HCT116 (cell line): ENCODE results near the gene FAM193A. TPM values are rescaled to one million over a fixed set of nuclear protein-coding genes. Genes with fewer than 3 reads are reported as not detected.

ENCODE experiments used
- ATAC-seq: fragments of 200-7000 bp; cut with Tn5 transposase; 2 replicates; pipeline ENCODE4 v1.9.1; 2020; ENCODE audit warnings: mild to moderate bottlenecking, moderate library complexity
- BruUV-seq: library from RNA; stranded (reverse); fragments of 400-500 nt; replicated peaks from 2 replicates; lab custom pipeline; 2021; lab: Mats Ljungman, UMichigan
- CTCF ChIA-PET: fragments of 300-600 bp; sonication (Branson Sonifier 250); formaldehyde crosslinking; loops from one replicate; lab custom pipeline; 2021; ENCODE audit warnings: antibody characterized with exemption; lab: Charles Lee
- POLR2A ChIA-PET: fragments of 300-600, 350-600 bp; sonication (Branson Sonifier 250); formaldehyde crosslinking; loops from one replicate; lab custom pipeline; 2021; ENCODE audit warnings: antibody characterized with exemption; lab: Charles Lee
- RAD21 ChIA-PET, 2 experiments: fragments of 300-600 bp; sonication (Branson Sonifier 250); formaldehyde crosslinking; loops; one replicate each; lab custom pipeline; 2023; ENCODE audit warnings: low total read pairs in 2 of 2; ENCODE audit not compliant: uncharacterized antibody in 2 of 2, unreplicated experiment in 2 of 2, low non-redundant PET in 1 of 2; lab: Charles Lee
- DNase-seq: peaks from one replicate; pipeline ENCODE4 v3.0.0-alpha.2; 2010; ENCODE audit warnings: low read depth, low spot score
- H2AFZ ChIP-seq: fragments of 200-600 bp; shearing (Covaris generic), sonication (generic); 2 replicates; pipeline ENCODE4 v1.6.1; 2017; ENCODE audit warnings: low read depth, mixed run types, mixed read lengths, antibody characterized with exemption, low read length; ENCODE audit not compliant: poor library complexity, severe bottlenecking
- H3K27ac ChIP-seq: 2 replicates; pipeline ENCODE4 v1.5.1; 2012; ENCODE audit warnings: low read depth, low read length
- H3K27me3 ChIP-seq: fragments of 200-600 bp; sonication (generic); 2 replicates; pipeline ENCODE4 v1.6.1; 2016; ENCODE audit warnings: mixed run types, low read length, mixed read lengths; ENCODE audit not compliant: insufficient read depth
- H3K36me3 ChIP-seq, 2 experiments: fragments of 200-500 bp in 1 of 2; fragments of 200-600 bp in 1 of 2; sonication (Bioruptor generic) in 1 of 2; sonication (generic) in 1 of 2; 2 replicates each; pipeline versions ENCODE4 v1.5.1 to v1.6.1; 2014 to 2016; ENCODE audit warnings: low read length in 2 of 2, inconsistent platforms in 1 of 2, mixed read lengths in 1 of 2, mixed run types in 1 of 2; ENCODE audit not compliant: insufficient read depth in 2 of 2, control insufficient read depth in 1 of 2
- H3K4me1 ChIP-seq, 2 experiments: fragments of 200-600 bp in 1 of 2; sonication (generic) in 1 of 2; 2 replicates each; pipeline versions ENCODE4 v1.5.1 to v1.6.1; 2012 to 2017; ENCODE audit warnings: low read length in 2 of 2, inconsistent platforms in 1 of 2, mild to moderate bottlenecking in 1 of 2, mixed read lengths in 1 of 2, mixed run types in 1 of 2, moderate library complexity in 1 of 2; ENCODE audit not compliant: insufficient read depth in 2 of 2, control insufficient read depth in 1 of 2
- H3K4me2 ChIP-seq: fragments of 200-600 bp; sonication (generic); 2 replicates; pipeline ENCODE4 v1.6.1; 2017; ENCODE audit warnings: mixed run types, low read length, mixed read lengths
- H3K4me3 ChIP-seq, 2 experiments: fragments of 200-600 bp in 1 of 2; sonication (generic) in 1 of 2; replicated peaks in 1 of 2; 2 replicates each; pipeline ENCODE4 v1.5.1; 2011 to 2016; ENCODE audit warnings: low read length in 2 of 2, control low read depth in 1 of 2, low read depth in 1 of 2, mild to moderate bottlenecking in 1 of 2, mixed read lengths in 1 of 2, mixed run types in 1 of 2
- H3K79me2 ChIP-seq: fragments of 200-600 bp; sonication (generic); 2 replicates; pipeline ENCODE4 v1.6.1; 2017; ENCODE audit warnings: mild to moderate bottlenecking, mixed run types, low read length, moderate library complexity, mixed read lengths; ENCODE audit not compliant: insufficient read depth
- H3K9ac ChIP-seq: fragments of 200-600 bp; sonication (generic); 2 replicates; pipeline ENCODE4 v1.6.1; 2016; ENCODE audit warnings: low read length, mixed read lengths
- H3K9me2 ChIP-seq: fragments of 200-600 bp; sonication (generic), shearing (Covaris generic); 2 replicates; pipeline ENCODE4 v1.6.1; 2017; ENCODE audit warnings: mixed run types, mild to moderate bottlenecking, moderate library complexity; ENCODE audit not compliant: insufficient read depth
- H3K9me3 ChIP-seq, 2 experiments: fragments of 200-500 bp in 1 of 2; fragments of 200-600 bp in 1 of 2; sonication (Bioruptor generic) in 1 of 2; sonication (generic) in 1 of 2; 2 replicates each; pipeline ENCODE4 v1.6.1; 2014 to 2017; ENCODE audit warnings: low read length in 2 of 2, mixed read lengths in 2 of 2, inconsistent platforms in 1 of 2, low read depth in 1 of 2, mild to moderate bottlenecking in 1 of 2, mixed run types in 1 of 2, moderate library complexity in 1 of 2; ENCODE audit not compliant: control insufficient read depth in 1 of 2, insufficient read depth in 1 of 2
- H4K20me1 ChIP-seq: fragments of 200-600 bp; sonication (generic), shearing (Covaris generic); 2 replicates; pipeline ENCODE4 v1.6.1; 2017; ENCODE audit warnings: mixed run types, mild to moderate bottlenecking, moderate library complexity; ENCODE audit not compliant: insufficient read depth
- CEBPB ChIP-seq: IDR thresholded peaks from 2 replicates; pipeline ENCODE4 v1.6.1; 2012; ENCODE audit warnings: low read depth
- CTCF ChIP-seq, 3 experiments: fragments of 200-600 bp in 1 of 3; sonication (generic) in 1 of 3; IDR thresholded peaks in 2 of 3; conservative IDR thresholded peaks in 1 of 3; 2 replicates each; pipeline ENCODE4 v1.5.1; 2012 to 2017; ENCODE audit warnings: low read depth in 2 of 3, low read length in 2 of 3, antibody characterized with exemption in 1 of 3, borderline replicate concordance in 1 of 3, control low read depth in 1 of 3, mild to moderate bottlenecking in 1 of 3, mixed read lengths in 1 of 3, mixed run types in 1 of 3, moderate library complexity in 1 of 3; ENCODE audit not compliant: insufficient read depth in 1 of 3
- EZH2 ChIP-seq: fragments of 200-600 bp; sonication (generic); IDR thresholded peaks from 2 replicates; pipeline ENCODE4 v1.6.1; 2017; ENCODE audit warnings: antibody characterized with exemption, mixed run types
- FOSL1 ChIP-seq: IDR thresholded peaks from 2 replicates; pipeline ENCODE4 v1.6.1; 2012; ENCODE audit warnings: low read depth
- POLR2AphosphoS5 ChIP-seq: IDR thresholded peaks from 2 replicates; pipeline ENCODE4 v1.6.1; 2011; ENCODE audit warnings: mild to moderate bottlenecking, low read depth, low read length, moderate library complexity
- REST ChIP-seq: IDR thresholded peaks from 2 replicates; pipeline ENCODE4 v1.6.1; 2012; ENCODE audit warnings: low read depth
- SRF ChIP-seq: IDR thresholded peaks from 2 replicates; pipeline ENCODE4 v1.6.1; 2012; ENCODE audit warnings: low read depth
- TCF7L2 ChIP-seq: IDR thresholded peaks from 2 replicates; pipeline ENCODE4 v1.7.0; 2011; ENCODE audit warnings: borderline replicate concordance, inconsistent platforms; ENCODE audit not compliant: insufficient read depth, insufficient read length; ENCODE audit errors: extremely low read depth
- YY1 ChIP-seq: IDR thresholded peaks from 2 replicates; pipeline ENCODE4 v1.6.1; 2011; ENCODE audit warnings: low read length, low read depth, moderate library complexity, mild to moderate bottlenecking; ENCODE audit not compliant: insufficient replicate concordance; ENCODE audit errors: extremely low read depth
- ZNF274 ChIP-seq: fragments of 200-500 bp; sonication (Bioruptor generic); IDR thresholded peaks from 2 replicates; pipeline ENCODE4 v1.6.1; 2014; ENCODE audit warnings: mild to moderate bottlenecking, low read depth, low read length, inconsistent platforms
- intact Hi-C: fragments of 100-400 bp; cut with micrococcal nuclease; formaldehyde crosslinking; loops from 2 replicates; pipeline ENCODE4 v1.10.0; 2022
- total RNA-seq: library from RNA; stranded (reverse); gene quantifications from one replicate; pipeline ENCODE4 v1.2.1, GENCODE V29; 2021; ENCODE audit not compliant: unreplicated experiment

FAM193A gene
- total RNA-seq, 1 experiment from 2014 or later: 15.7 TPM

GRCh38 chr4:2623442-2623841 is 87.0 kb downstream of the FAM193A start:
- Histone ChIP-seq H3K4me2 (no peak overlapping the region), H3K36me3 (peaks cover 5 to 7% of the 10 kb centered on the region in 2 experiments; a peak in 2 of 4 replicates), H3K27ac (no peak overlapping the region), H3K9ac (no peak overlapping the region), H2AFZ (no peak overlapping the region), H3K9me3 (no peaks in the 10 kb centered on the region), H3K9me2 (no peaks in the 10 kb centered on the region), H3K4me1 (no peaks in the 10 kb centered on the region), H3K27me3 (no peaks in the 10 kb centered on the region), H4K20me1 (no peaks in the 10 kb centered on the region), H3K79me2 (peaks cover 65% of the 10 kb centered on the region), H3K4me3 (no peak overlapping the region)
- TF ChIP-seq SRF (no peak), POLR2AphosphoS5 (no peak), FOSL1 (no peak), TCF7L2 (no peak), YY1 (no peak), CTCF (IDR thresholded peaks at IDR 0.05 in 2 of 3, conservative IDR thresholded peaks at IDR 0.05 in 1 of 3; ENCODE audit: borderline replicate concordance in 1 of 3, insufficient read depth in 1 of 3, low read depth in 2 of 3, low read length in 2 of 3) (no peak), REST (no peak), ZNF274 (no peak), EZH2 (no peak), CEBPB (no peak)
- POLR2A ChIA-PET: no interaction called here
- CTCF ChIA-PET: no interaction called here
- ATAC-seq (no peak), DNase-seq (no peak)
- BruUV-seq: no TSS peak
- RAD21 ChIA-PET: no interaction called here
- intact Hi-C loops: no loop called here
